ENCODE measurements around the gene KIF23. TPM values are rescaled to one million over a fixed set of nuclear protein-coding genes. Genes with fewer than 3 reads are reported as not detected.
A peak's percentile ranks its signal among the peaks of the same experiment; 100 is the strongest.

The KIF23 gene
- total and polyA plus RNA-seq, 2 donors (not counting 1 experiment from before 2014, with no cell fraction given) = 16.5 to 19.4 TPM

DNA sequence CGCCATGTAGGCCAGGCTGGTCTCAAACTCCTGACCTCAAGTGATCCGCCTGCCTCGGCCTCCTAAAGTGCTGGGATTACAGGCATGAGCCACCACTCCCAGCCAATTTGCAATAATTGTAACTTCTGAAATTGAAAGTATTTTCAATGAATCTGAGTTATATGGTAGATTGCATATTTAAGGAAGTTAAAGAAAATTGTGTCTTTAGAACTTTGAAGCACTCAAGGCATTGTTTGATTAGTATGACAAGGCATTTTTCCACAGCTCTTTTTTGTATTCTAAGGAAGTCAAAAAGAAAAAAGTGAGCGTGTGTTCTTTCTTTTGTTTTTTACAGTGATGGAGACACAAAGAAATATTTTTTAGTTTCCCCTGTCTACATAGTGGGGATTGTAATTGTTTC, 22.8 kb downstream of the KIF23 start:
- H3K4me3 ChIP-seq (replicated peaks in 1 of 4; ENCODE audit: control extremely low read depth in 1 of 4, insufficient read depth in 1 of 4, low read depth in 3 of 4, low read length in 4 of 4) = no peak overlapping the region
- peaks cover 8% of the 10 kb centered on the region for H3K79me2 ChIP-seq (ENCODE audit: control insufficient read depth, insufficient read depth, low read length)
- no peak overlapping the region for H3K4me2 ChIP-seq (ENCODE audit: extremely low read depth, insufficient read depth, low read length)
- no peak for TF ChIP-seq EZH2 (IDR thresholded peaks at IDR 0.05; ENCODE audit: low read length, missing control alignments)
- no peak for TF ChIP-seq CTCF (conservative IDR thresholded peaks at IDR 0.05 in 1 of 2, IDR thresholded peaks at IDR 0.05 in 1 of 2; ENCODE audit: low read depth in 1 of 2, low read length in 2 of 2)
- H3K4me1 ChIP-seq (ENCODE audit: control insufficient read depth, extremely low read depth, insufficient read depth, low read length) = no peaks in the 10 kb centered on the region
- H3K27me3 ChIP-seq (ENCODE audit: control insufficient read depth, insufficient read depth, low read length) = no peaks in the 10 kb centered on the region
- no peaks in the 10 kb centered on the region for H3K9me3 ChIP-seq (ENCODE audit: control insufficient read depth, insufficient read depth, low read depth, low read length)
- H3K27ac ChIP-seq (ENCODE audit: insufficient read depth, low read length) = no peak overlapping the region
- H4K20me1 ChIP-seq (ENCODE audit: control insufficient read depth, extremely low read depth, insufficient read depth, low read length) = no peaks in the 10 kb centered on the region
- DNase-seq (ENCODE audit: low read depth in 2 of 2) = no peak
- H2AFZ ChIP-seq (ENCODE audit: low read length) = no peak overlapping the region
- H3K9ac ChIP-seq (ENCODE audit: insufficient read depth, low read length) = no peak overlapping the region
- peaks cover 13% of the 10 kb centered on the region for H3K36me3 ChIP-seq (ENCODE audit: control insufficient read depth, insufficient read depth, low read length)

GRCh38 chr15:69439623-69440022, 25.5 kb downstream of the KIF23 start:
- no peak overlapping the region for H2AFZ ChIP-seq (ENCODE audit: low read length)
- no peaks in the 10 kb centered on the region for H3K27me3 ChIP-seq (ENCODE audit: control insufficient read depth, insufficient read depth, low read length)
- no peaks in the 10 kb centered on the region for H3K4me1 ChIP-seq (ENCODE audit: control insufficient read depth, extremely low read depth, insufficient read depth, low read length)
- no peak overlapping the region for H3K4me2 ChIP-seq (ENCODE audit: extremely low read depth, insufficient read depth, low read length)
- no peak for DNase-seq (ENCODE audit: low read depth in 2 of 2)
- no peaks in the 10 kb centered on the region for H4K20me1 ChIP-seq (ENCODE audit: control insufficient read depth, extremely low read depth, insufficient read depth, low read length)
- H3K9me3 ChIP-seq (ENCODE audit: control insufficient read depth, insufficient read depth, low read depth, low read length) = no peaks in the 10 kb centered on the region
- TF ChIP-seq EZH2 (IDR thresholded peaks at IDR 0.05; ENCODE audit: low read length, missing control alignments) = no peak
- TF ChIP-seq CTCF (conservative IDR thresholded peaks at IDR 0.05 in 1 of 2, IDR thresholded peaks at IDR 0.05 in 1 of 2; ENCODE audit: low read depth in 1 of 2, low read length in 2 of 2) = no peak
- no peak overlapping the region for H3K4me3 ChIP-seq (replicated peaks in 1 of 4; ENCODE audit: control extremely low read depth in 1 of 4, insufficient read depth in 1 of 4, low read depth in 3 of 4, low read length in 4 of 4)
- H3K9ac ChIP-seq (ENCODE audit: insufficient read depth, low read length) = no peak overlapping the region
- H3K79me2 ChIP-seq (ENCODE audit: control insufficient read depth, insufficient read depth, low read length) = peaks cover 2% of the 10 kb centered on the region
- H3K36me3 ChIP-seq (ENCODE audit: control insufficient read depth, insufficient read depth, low read length) = peaks cover 11% of the 10 kb centered on the region
- H3K27ac ChIP-seq (ENCODE audit: insufficient read depth, low read length) = no peak overlapping the region

DNA sequence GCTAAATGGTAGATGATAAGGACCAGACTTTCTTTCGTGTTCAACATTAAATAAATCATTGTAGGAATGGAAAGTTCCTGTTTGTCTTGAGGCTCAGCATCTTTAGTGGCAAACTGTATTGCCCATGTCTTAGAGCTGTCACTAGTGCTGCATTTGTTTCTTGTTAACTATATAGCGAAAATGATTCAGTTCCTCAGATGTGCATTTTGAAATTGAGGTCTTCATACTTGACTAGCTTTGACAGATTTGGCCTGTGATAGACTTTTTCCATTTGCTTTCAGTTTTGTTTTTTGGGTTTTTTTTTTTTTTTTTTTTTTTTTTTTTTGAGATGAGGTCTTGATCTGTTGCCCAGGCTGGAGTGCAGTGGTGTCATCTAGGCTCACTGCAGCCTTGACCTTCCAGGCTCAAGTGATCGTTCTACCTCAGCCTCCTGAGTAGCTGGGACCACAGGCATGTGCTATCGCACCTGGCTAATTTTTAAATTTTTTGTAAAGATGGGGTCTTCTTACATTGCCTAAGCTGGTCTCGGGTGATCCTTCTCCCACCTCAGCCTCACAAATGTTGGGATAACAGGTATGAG, 29.0 kb downstream of the KIF23 start:
- no peak overlapping the region for H3K4me3 ChIP-seq (replicated peaks in 1 of 4; ENCODE audit: control extremely low read depth in 1 of 4, insufficient read depth in 1 of 4, low read depth in 3 of 4, low read length in 4 of 4)
- H3K79me2 ChIP-seq (ENCODE audit: control insufficient read depth, insufficient read depth, low read length) = no peaks in the 10 kb centered on the region
- no peaks in the 10 kb centered on the region for H3K27me3 ChIP-seq (ENCODE audit: control insufficient read depth, insufficient read depth, low read length)
- no peak for TF ChIP-seq EZH2 (IDR thresholded peaks at IDR 0.05; ENCODE audit: low read length, missing control alignments)
- TF ChIP-seq CTCF (conservative IDR thresholded peaks at IDR 0.05 in 1 of 2, IDR thresholded peaks at IDR 0.05 in 1 of 2; ENCODE audit: low read depth in 1 of 2, low read length in 2 of 2) = no peak
- no peaks in the 10 kb centered on the region for H3K9me3 ChIP-seq (ENCODE audit: control insufficient read depth, insufficient read depth, low read depth, low read length)
- no peaks in the 10 kb centered on the region for H4K20me1 ChIP-seq (ENCODE audit: control insufficient read depth, extremely low read depth, insufficient read depth, low read length)
- peaks cover 15% of the 10 kb centered on the region for H3K36me3 ChIP-seq (ENCODE audit: control insufficient read depth, insufficient read depth, low read length)
- H3K27ac ChIP-seq (ENCODE audit: insufficient read depth, low read length) = peak overlapping the region; percentile 25
- no peak for DNase-seq (ENCODE audit: low read depth in 2 of 2)
- no peak overlapping the region for H3K9ac ChIP-seq (ENCODE audit: insufficient read depth, low read length)
- H3K4me1 ChIP-seq (ENCODE audit: control insufficient read depth, extremely low read depth, insufficient read depth, low read length) = no peaks in the 10 kb centered on the region
- peak overlapping the region; percentile 12 for H2AFZ ChIP-seq (ENCODE audit: low read length)
- peak overlapping the region; percentile 34 for H3K4me2 ChIP-seq (ENCODE audit: extremely low read depth, insufficient read depth, low read length)

All from fibroblast of lung (primary cell).